Measurements from ENCODE around the gene DCP1B.
A peak's percentile ranks its signal among the peaks of the same experiment; 100 is the strongest.

The DCP1B gene

DNA sequence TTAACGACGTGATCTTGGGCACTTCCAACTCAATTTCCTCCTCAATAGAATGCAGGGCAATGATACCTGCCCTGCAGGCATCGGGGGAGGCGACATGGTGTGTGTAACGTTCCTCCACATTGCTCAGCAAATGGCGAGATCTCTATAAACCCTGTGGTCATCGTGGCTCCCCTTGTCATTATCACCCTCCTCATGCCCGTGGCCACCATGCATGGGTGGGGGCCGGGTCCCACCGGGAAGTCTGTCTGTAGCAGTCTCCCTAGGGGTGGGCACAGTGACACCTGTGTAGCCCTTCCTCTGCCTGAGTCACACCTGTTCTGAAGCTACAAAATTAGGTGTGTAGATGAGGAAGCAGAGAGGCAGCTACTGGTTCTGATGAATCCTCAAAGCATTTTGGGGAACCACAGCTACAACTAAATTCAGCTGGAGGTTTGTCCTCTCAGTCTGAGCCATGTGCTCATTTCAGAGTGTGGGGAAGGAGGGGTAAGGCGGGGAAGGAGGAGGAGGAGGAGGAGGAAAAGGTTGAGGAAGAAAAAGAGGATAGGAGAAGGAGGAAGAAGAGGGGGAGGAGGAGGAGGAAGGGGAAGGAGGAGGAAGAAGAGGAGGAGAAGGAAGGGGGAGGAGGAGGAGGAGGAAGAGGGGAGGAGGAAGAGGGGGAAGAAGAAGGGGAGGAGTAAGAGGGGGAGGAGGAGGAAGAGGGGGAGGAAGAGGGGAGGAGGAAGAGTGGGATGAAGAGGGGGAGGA, 74.8 kb downstream of the DCP1B start:
- DNase-seq (no peak), ATAC-seq (replicated peaks) (peak; percentile 14 to 37)
- H3K27ac Mint-ChIP-seq: peak overlapping the region; percentile 89
- H3K4me1 Mint-ChIP-seq: peaks cover 66 to 94% of the 10 kb centered on the region in 2 donors
- H3K4me3 Mint-ChIP-seq: peak overlapping the region in 1 of 2 donors; percentile 47
- H3K36me3 Mint-ChIP-seq: peaks cover under 1 to 3% of the 10 kb centered on the region in 2 donors
- H3K27me3 Mint-ChIP-seq: no peaks in the 10 kb centered on the region
- H3K9me3 Mint-ChIP-seq: no peaks in the 10 kb centered on the region

- Mint-ChIP-seq H3K36me3 (peaks cover 9% of the 10 kb centered on the region in 2 donors), H3K4me3 (no peak overlapping the region), H3K27ac (no peak overlapping the region), H3K4me1 (peaks cover 64 to 94% of the 10 kb centered on the region in 2 donors), H3K27me3 (no peaks in the 10 kb centered on the region), H3K9me3 (peaks cover 0 to under 1% of the 10 kb centered on the region in 2 donors)
- ATAC-seq (replicated peaks) (no peak), DNase-seq (no peak)
Measured at GRCh38 chr12:1928439-1929121, 75.7 kb downstream of the DCP1B start.

- no peak for DNase-seq
- no peak overlapping the region for H3K4me3 Mint-ChIP-seq
- no peak for ATAC-seq (replicated peaks)
Measured at GRCh38 chr12:1927751-1928351, 76.4 kb downstream of the DCP1B start.

DNA sequence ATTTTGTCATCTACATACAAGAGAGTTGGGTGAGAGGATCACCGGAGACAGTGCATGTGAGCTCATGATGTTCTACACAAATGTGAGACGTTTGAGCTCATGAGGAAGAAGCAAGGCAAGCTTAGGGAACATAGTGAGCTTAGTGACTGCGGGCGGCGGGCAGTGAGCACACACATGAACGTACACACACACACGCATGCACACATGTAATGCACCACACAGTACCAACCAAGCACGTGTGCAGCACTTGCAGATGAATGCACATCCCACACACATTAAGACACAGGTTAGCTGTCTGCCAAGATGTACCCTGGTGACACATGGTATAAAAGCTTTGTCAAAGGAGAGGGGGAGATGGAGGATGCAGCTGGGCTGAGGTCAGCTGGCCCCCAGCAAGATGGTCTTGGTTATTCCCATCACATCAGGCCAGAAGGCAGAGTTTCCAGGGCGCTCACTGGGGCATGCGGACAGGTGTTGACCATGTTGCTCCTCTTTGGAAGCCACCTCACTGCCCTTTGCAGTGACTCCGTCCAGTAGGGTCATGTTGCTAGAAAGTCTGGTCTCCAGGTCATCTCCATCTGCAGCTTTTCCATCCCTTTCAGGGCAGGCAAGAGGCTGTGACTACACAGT, 77.1 kb downstream of the DCP1B start:
- peaks cover 0 to 5% of the 10 kb centered on the region in 2 donors for H3K9me3 Mint-ChIP-seq
- H3K27me3 Mint-ChIP-seq: no peaks in the 10 kb centered on the region

More at GRCh38 chr12:1927751-1928351, 76.4 kb downstream of the DCP1B start:
- H3K27ac Mint-ChIP-seq: no peak overlapping the region
- H3K36me3 Mint-ChIP-seq: peaks cover 14 to 16% of the 10 kb centered on the region in 2 donors
- peaks cover 62 to 94% of the 10 kb centered on the region in 2 donors for H3K4me1 Mint-ChIP-seq
- peaks cover 0 to 5% of the 10 kb centered on the region in 2 donors for H3K9me3 Mint-ChIP-seq
- H3K27me3 Mint-ChIP-seq: no peaks in the 10 kb centered on the region

DNA sequence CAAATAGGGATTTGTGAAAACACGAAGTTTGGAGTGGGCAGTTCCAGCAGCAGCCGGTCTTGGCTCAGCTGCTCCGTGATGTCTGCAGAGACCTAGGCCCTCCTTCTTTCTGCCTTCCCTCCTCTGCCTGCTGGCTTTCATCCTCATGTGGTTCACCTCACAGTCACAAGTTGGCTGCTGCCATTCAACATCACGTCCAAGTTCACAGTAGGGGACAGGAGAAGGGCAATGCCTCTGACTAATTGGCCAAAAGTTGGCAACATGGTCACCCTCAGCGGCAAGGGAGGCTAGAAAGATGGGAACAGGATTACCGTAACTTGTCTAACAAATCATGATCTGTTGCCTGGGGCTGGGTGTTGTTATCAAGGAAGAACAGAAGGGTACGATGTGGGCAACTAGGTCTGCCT, 78.0 kb downstream of the DCP1B start:
- DNase-seq (no peak), ATAC-seq (replicated peaks) (no peak)
- Mint-ChIP-seq H3K9me3 (peaks cover 0 to 5% of the 10 kb centered on the region in 2 donors), H3K27me3 (no peaks in the 10 kb centered on the region), H3K4me3 (no peak overlapping the region), H3K27ac (no peak overlapping the region), H3K4me1 (peaks cover 49 to 82% of the 10 kb centered on the region in 2 donors), H3K36me3 (peaks cover 14 to 18% of the 10 kb centered on the region in 2 donors)

More for the DNA sequence above, 77.1 kb downstream of the DCP1B start:
- Mint-ChIP-seq H3K4me1 (peaks cover 57 to 90% of the 10 kb centered on the region in 2 donors), H3K4me3 (no peak overlapping the region), H3K36me3 (peaks cover 14 to 18% of the 10 kb centered on the region in 2 donors), H3K27ac (no peak overlapping the region)
- ATAC-seq (replicated peaks) (no peak), DNase-seq (no peak)

DNA sequence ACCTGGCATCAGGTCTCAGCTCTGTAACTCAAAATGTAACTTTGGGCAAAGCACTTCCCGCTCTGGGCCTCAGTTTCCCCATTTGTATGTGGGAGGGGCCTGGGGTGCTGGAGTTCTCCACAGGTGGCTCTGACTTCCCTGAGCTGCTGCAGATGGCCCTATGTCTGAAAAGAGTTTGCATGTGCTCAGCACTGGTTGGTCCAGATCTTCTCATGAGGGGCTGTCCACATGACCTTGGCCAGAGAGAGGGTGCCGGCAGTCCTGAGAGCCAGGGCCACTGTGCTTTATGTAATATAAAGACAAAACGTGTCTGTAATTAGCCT, 78.6 kb downstream of the DCP1B start:
- H3K27me3 Mint-ChIP-seq: no peaks in the 10 kb centered on the region
- no peak for DNase-seq
- H3K9me3 Mint-ChIP-seq: peaks cover 0 to 5% of the 10 kb centered on the region in 2 donors
- ATAC-seq (replicated peaks): no peak
- H3K36me3 Mint-ChIP-seq: peaks cover 14 to 22% of the 10 kb centered on the region in 2 donors
- H3K4me3 Mint-ChIP-seq: no peak overlapping the region
- H3K4me1 Mint-ChIP-seq: peaks cover 50 to 82% of the 10 kb centered on the region in 2 donors
- peak overlapping the region; percentile 37 for H3K27ac Mint-ChIP-seq

- Mint-ChIP-seq H3K4me1 (peaks cover 45 to 82% of the 10 kb centered on the region in 2 donors), H3K27ac (peak overlapping the region; percentile 95), H3K9me3 (peaks cover 0 to 5% of the 10 kb centered on the region in 2 donors), H3K36me3 (peaks cover 18 to 27% of the 10 kb centered on the region in 2 donors), H3K27me3 (no peaks in the 10 kb centered on the region), H3K4me3 (peak overlapping the region; percentile 63 to 71)
- peak; percentile 34 to 41 for ATAC-seq (replicated peaks)
- DNase-seq: no peak
Measured at GRCh38 chr12:1924996-1925683, 79.1 kb downstream of the DCP1B start.

DNA sequence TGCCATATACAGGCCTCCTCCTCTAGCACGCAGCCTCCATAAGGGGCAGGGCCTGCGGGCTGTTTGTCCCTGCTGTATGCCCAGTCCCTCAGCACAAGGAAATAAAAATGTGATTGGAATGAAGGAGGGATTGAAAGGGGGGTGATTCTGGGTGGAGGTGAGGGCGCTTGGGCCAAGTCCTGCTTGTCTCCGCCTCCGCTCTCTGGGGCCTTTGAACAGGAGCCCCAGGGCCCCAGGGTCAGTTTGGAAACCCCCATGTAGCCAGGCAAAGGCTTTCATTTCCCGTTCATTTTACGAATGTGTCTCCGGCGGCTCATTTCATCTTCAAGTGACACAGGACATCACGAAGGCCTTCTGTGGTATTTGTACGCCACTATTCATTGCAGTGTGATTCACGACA, 81.3 kb downstream of the DCP1B start:
- Mint-ChIP-seq H3K27ac (peak overlapping the region; percentile 91), H3K36me3 (peaks cover 18 to 30% of the 10 kb centered on the region in 2 donors), H3K4me1 (peaks cover 40 to 82% of the 10 kb centered on the region in 2 donors), H3K27me3 (no peaks in the 10 kb centered on the region), H3K4me3 (peak overlapping the region; percentile 1 to 12), H3K9me3 (peaks cover 0 to 5% of the 10 kb centered on the region in 2 donors)
- DNase-seq (no peak), ATAC-seq (replicated peaks) (no peak)

GRCh38 chr12:1922075-1922709, 82.1 kb downstream of the DCP1B start:
- Mint-ChIP-seq H3K4me1 (peaks cover 46 to 82% of the 10 kb centered on the region in 2 donors), H3K27ac (peak overlapping the region; percentile 14), H3K36me3 (peaks cover 18 to 30% of the 10 kb centered on the region in 2 donors), H3K4me3 (no peak overlapping the region), H3K9me3 (peaks cover 0 to 5% of the 10 kb centered on the region in 2 donors), H3K27me3 (no peaks in the 10 kb centered on the region)
- no peak for ATAC-seq (replicated peaks)
- DNase-seq: no peak

DNA sequence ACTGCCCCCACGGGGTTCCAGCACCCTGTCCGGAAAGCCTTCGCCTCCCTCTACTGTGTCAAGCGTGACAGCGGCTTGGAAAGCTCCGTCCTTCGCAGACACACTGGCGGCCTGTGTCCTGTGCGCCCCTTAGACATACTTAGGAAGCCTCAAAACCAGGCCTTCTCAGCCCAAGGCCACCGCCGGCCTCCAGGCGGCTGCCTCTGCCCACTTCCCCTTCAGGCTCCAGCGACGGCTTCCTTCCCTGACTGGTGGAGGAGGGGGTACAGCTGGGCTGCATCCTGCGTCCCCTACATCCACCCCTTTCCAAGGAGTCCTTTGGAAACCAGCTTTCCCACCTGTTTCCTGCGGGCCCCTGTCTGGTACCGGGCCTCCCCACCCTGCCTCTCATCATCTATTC, 83.3 kb downstream of the DCP1B start:
- H3K27ac Mint-ChIP-seq: peak overlapping the region; percentile 79
- no peak for DNase-seq
- ATAC-seq (replicated peaks): no peak
- H3K36me3 Mint-ChIP-seq: peaks cover 18 to 30% of the 10 kb centered on the region in 2 donors
- peaks cover 5 to 6% of the 10 kb centered on the region in 2 donors for H3K27me3 Mint-ChIP-seq
- H3K9me3 Mint-ChIP-seq: peaks cover 0 to 5% of the 10 kb centered on the region in 2 donors
- peaks cover 44 to 76% of the 10 kb centered on the region in 2 donors for H3K4me1 Mint-ChIP-seq
- H3K4me3 Mint-ChIP-seq: peak overlapping the region; percentile 36 to 50

GRCh38 chr12:1920436-1920835, 83.8 kb downstream of the DCP1B start:
- Mint-ChIP-seq H3K36me3 (peaks cover 18 to 30% of the 10 kb centered on the region in 2 donors), H3K9me3 (peaks cover 0 to 5% of the 10 kb centered on the region in 2 donors), H3K4me1 (peaks cover 44 to 75% of the 10 kb centered on the region in 2 donors), H3K27me3 (peaks cover 5 to 6% of the 10 kb centered on the region in 2 donors), H3K4me3 (no peak overlapping the region), H3K27ac (no peak overlapping the region)
- no peak for ATAC-seq (replicated peaks)
- DNase-seq: no peak

GRCh38 chr12:1919763-1920162, 84.5 kb downstream of the DCP1B start:
- DNase-seq (no peak), ATAC-seq (replicated peaks) (no peak)
- H3K27ac Mint-ChIP-seq: no peak overlapping the region
- H3K4me3 Mint-ChIP-seq: no peak overlapping the region
- H3K36me3 Mint-ChIP-seq: peaks cover 15 to 30% of the 10 kb centered on the region in 2 donors
- peaks cover 6 to 10% of the 10 kb centered on the region in 2 donors for H3K27me3 Mint-ChIP-seq
- H3K9me3 Mint-ChIP-seq: peaks cover 0 to 5% of the 10 kb centered on the region in 2 donors
- peaks cover 42 to 68% of the 10 kb centered on the region in 2 donors for H3K4me1 Mint-ChIP-seq

DNA sequence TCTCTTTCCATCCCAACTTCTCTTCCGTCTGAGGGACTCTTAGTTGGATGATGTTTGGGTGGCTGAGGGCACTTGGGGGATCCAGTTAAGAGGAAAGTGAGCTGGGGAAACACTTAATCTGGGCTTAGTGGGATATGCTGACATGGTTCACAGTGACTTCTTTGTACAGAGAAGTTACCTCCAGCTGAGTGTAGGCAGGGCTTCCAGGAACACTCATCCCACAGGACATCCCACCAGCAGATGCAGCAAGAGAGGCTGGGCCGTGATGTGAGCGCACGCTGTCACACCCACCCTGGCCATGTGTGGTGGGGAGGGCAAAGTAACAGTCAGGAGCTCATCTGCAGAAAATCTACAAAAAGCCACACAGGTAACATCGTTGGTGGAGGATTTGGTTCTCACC, 85.0 kb downstream of the DCP1B start:
- ATAC-seq (replicated peaks) (no peak), DNase-seq (no peak)
- H3K4me3 Mint-ChIP-seq: peak overlapping the region; percentile 89 to 97
- H3K27ac Mint-ChIP-seq: no peak overlapping the region
- H3K27me3 Mint-ChIP-seq: peaks cover 6 to 11% of the 10 kb centered on the region in 2 donors
- H3K4me1 Mint-ChIP-seq: peaks cover 37 to 63% of the 10 kb centered on the region in 2 donors
- peaks cover 13 to 28% of the 10 kb centered on the region in 2 donors for H3K36me3 Mint-ChIP-seq
- H3K9me3 Mint-ChIP-seq: peaks cover 0 to 5% of the 10 kb centered on the region in 2 donors
